Measurements from ENCODE around the gene RGSL1. TPM values are rescaled to one million over a fixed set of nuclear protein-coding genes. Genes with fewer than 3 reads are reported as not detected.

RGSL1 gene
- total and polyA plus RNA-seq, 9 of the 15 experiments (the other 6 are each of a cell fraction or from before 2014, with no cell fraction given) = 0.03 TPM; not detected in 8

GRCh38 chr1:182604175-182605164, 154.5 kb downstream of the RGSL1 start, which contains the start of gene RGS16 (continued):
- TF ChIP-seq ARID3B (CRISPR knock-in tag; IDR thresholded peaks at IDR 0.05; ENCODE audit: borderline replicate concordance) (no peak), ZC3H8 (IDR thresholded peaks at IDR 0.05) (no peak), TAF7 (tag; IDR thresholded peaks at IDR 0.05) (no peak), EHMT2 (IDR thresholded peaks at IDR 0.05) (0 out of 2 replicates have a peak, but pooled peaks have one; percentile 12), SMAD2 (IDR thresholded peaks at IDR 0.05; ENCODE audit: low read depth, low read length) (no peak), GATA2 (CRISPR knock-in tag; IDR thresholded peaks at IDR 0.05) (no peak), ZNF41 (CRISPR knock-in tag; conservative IDR thresholded peaks at IDR 0.05) (no peak), RFX7 (CRISPR knock-in tag; IDR thresholded peaks at IDR 0.05) (no peak), JUND (IDR thresholded peaks at IDR 0.05; ENCODE audit: borderline replicate concordance, low read depth, low read length) (no peak), JUND (tag; IDR thresholded peaks at IDR 0.05; ENCODE audit: borderline replicate concordance, low read depth, low read length) (no peak), MAFG (tag; conservative IDR thresholded peaks at IDR 0.05) (no peak), ZBTB11 (CRISPR knock-in tag; IDR thresholded peaks at IDR 0.05) (no peak), CBX2 (IDR thresholded peaks at IDR 0.05; ENCODE audit: insufficient read depth, low read length, poor library complexity, severe bottlenecking) (no peak), PHB2 (IDR thresholded peaks at IDR 0.05; ENCODE audit: low read depth) (no peak), SMARCA4 (IDR thresholded peaks at IDR 0.05) (0 out of 2 replicates have a peak, but pooled peaks have one; percentile 21), ZBTB8A (IDR thresholded peaks at IDR 0.05; ENCODE audit: partially characterized antibody) (no peak), MXD1 (CRISPR knock-in tag; IDR thresholded peaks at IDR 0.05; ENCODE audit: borderline replicate concordance, poor library complexity, severe bottlenecking) (no peak), ZNF511 (CRISPR knock-in tag; IDR thresholded peaks at IDR 0.05) (peak; percentile 98), KDM2B (CRISPR knock-in tag; IDR thresholded peaks at IDR 0.05) (no peak), ZBED1 (IDR thresholded peaks at IDR 0.05) (no peak)
